Ovary (tissue), 3 donors: Measurements from ENCODE around the gene ZNF678.

Source experiments
- CTCF ChIP-seq, 3 donors: fragments of 450-650 bp in 2 of 3; fragments of 200-600 bp in 1 of 3; IDR thresholded peaks; one replicate each; pipeline versions ENCODE4 v1.5.1 to v1.8.0; 2016 to 2022; ENCODE audit warnings: antibody characterized with exemption in 3 of 3, mild to moderate bottlenecking in 1 of 3
- POLR2A ChIP-seq: fragments of 450-650 bp; IDR thresholded peaks from one replicate; pipeline ENCODE4 v1.6.1; 2017; ENCODE audit warnings: antibody characterized with exemption, mild to moderate bottlenecking, moderate library complexity
- donor health status: DM: no; HTN: no; CAD: no.

- TF ChIP-seq CTCF (IDR thresholded peaks at IDR 0.05) = no peak
- no peak for TF ChIP-seq POLR2A
Measured at GRCh38 chr1:227532019-227532619, 31.2 kb upstream of the ZNF678 start.
